Frontal cortex (tissue), 4 donors: ENCODE results near the gene LTF. TPM values are rescaled to one million over a fixed set of nuclear protein-coding genes. Genes with fewer than 3 reads are reported as not detected.
"Not testable (repeated sequence)": the region's sequence is repeated elsewhere in the genome, so short reads cannot be mapped to it uniquely, and the experiment has no call there.

Source experiments
- DNase-seq, 2 donors: peaks; one replicate each; pipeline ENCODE4 v3.0.0; 2012; ENCODE audit warnings: low spot score in 2 of 2
- FAIRE-seq: peaks from 2 replicates; lab custom pipeline; 2012; peaks lifted over from hg19 to GRCh38; lab: Jason Lieb, UNC
- total RNA-seq: library from RNA; depleted of rRNA; stranded (reverse); fragments of >200 nt; gene quantifications from one replicate; pipeline ENCODE4 v1.2.3, GENCODE V29; 2014
- donor health status: control.
- donor health status: control.
- donor health status: control.

Gene LTF
- total RNA-seq, 1 donor from 2014 or later, result 0.41 TPM

DNA sequence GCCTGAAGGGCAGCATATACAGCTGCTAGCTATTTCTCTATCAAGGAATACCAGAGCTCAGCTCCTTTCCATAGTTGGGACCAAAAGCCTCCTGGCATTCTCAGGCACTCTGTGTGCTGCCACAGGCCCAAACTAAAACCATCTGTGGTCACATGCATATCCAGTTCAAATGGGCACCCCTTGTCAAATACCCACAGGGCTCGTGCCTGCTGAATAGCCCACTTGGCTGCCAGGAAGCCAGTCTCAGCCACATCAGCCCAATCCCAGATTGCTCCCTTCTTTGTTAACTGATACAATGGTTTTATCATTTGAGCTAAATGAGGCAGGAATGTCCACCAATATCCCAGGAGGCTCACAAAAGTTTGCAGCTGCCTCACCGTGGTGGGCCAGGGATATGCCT is 43.8 kb downstream of the LTF start:
- no peak for FAIRE-seq

GRCh38 chr3:46419816-46420215 is 44.9 kb downstream of the LTF start:
- FAIRE-seq, result no peak
- DNase-seq, result no peak

More for the DNA sequence above, 43.8 kb downstream of the LTF start:
- no peak for DNase-seq

- DNase-seq (no peak), FAIRE-seq (no peak)
Observed at GRCh38 chr3:46417841-46418611, 46.7 kb downstream of the LTF start.

- FAIRE-seq (no peak), DNase-seq (no peak)
Observed at GRCh38 chr3:46416811-46417510, 47.7 kb downstream of the LTF start.

DNA sequence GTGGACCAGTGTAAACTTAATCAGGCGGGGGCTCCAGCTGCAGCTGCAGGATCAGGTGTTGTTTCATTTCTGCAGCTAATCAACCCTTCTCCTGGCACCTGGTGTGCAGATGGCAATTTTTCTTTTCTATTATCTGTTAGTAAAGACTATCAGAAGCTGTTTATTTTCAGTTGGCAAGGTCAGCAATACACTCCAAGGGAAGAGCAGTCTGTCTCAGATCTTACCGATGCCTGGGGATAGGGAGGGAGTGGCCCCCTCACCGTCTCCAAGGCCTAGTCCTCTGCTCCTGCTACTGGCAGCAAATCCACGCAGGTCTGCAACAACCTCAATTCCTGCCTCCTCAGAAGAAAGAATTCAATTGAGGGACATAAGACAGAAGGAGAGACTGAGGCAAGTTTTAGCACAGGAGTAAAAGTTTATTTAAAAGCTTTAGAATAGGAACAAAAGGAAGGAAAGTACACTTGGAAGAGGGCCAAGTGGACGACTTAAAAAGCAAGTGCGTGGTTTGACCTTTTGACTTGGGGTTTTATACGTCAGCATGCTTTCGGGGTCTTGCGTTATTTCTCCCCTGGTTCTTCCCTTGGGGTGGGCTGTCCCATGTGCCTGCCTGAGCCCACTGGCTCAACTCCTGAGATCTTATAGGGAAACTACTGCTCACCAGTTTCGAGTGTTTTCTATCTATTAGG is 48.4 kb downstream of the LTF start:
- DNase-seq (no peak), FAIRE-seq (no peak)

GRCh38 chr3:46414739-46415138 is 50.0 kb downstream of the LTF start:
- FAIRE-seq (no peak), DNase-seq (no peak)

DNA sequence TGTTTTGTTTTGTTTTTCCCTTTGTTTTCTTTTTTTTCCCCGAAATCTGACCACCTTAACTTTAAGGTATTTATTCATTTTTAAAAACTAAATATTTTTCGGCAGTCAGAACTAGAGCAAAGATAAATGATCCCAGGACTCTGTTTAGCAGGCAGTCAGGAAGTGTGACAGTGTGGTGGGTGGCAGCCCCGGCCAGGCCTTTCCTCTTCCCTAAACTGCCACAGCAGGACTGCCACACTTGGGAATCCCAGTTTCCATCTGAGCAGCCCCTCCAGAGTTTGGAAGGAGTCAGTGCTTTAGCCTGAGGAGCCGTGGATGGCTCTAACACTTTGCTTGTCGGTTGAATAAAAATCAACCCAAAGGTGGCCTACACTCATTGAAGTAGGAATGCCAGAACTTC is 50.8 kb downstream of the LTF start:
- FAIRE-seq (no peak), DNase-seq (no peak)

- DNase-seq (no peak), FAIRE-seq (no peak)
Observed at GRCh38 chr3:46412786-46413298, 51.9 kb downstream of the LTF start.

DNA sequence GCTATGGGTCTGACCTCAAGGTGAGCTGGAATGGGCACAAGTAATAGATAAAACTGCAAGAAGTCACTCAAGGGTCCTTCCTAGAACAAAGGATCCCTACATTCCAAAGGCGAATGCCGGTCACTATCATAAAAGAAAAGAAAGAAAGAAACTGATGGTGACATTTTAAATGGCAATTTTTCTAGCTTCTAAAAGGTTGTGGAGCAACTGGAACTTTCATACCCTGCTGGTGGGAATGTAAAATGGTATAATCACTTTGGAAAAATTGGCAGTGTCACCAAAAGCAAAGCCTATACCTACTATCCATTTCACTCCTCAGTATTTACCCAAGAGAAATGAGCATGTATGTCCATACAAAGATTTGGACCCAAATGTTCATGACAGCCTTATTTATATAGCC is 53.4 kb downstream of the LTF start:
- no peak for FAIRE-seq

GRCh38 chr3:46410669-46411068 is 54.0 kb downstream of the LTF start:
- DNase-seq (no peak), FAIRE-seq (no peak)

More for the DNA sequence above, 53.4 kb downstream of the LTF start:
- DNase-seq, result no peak

- FAIRE-seq, result no peak
Observed at GRCh38 chr3:46409739-46410489, 54.8 kb downstream of the LTF start.

DNA sequence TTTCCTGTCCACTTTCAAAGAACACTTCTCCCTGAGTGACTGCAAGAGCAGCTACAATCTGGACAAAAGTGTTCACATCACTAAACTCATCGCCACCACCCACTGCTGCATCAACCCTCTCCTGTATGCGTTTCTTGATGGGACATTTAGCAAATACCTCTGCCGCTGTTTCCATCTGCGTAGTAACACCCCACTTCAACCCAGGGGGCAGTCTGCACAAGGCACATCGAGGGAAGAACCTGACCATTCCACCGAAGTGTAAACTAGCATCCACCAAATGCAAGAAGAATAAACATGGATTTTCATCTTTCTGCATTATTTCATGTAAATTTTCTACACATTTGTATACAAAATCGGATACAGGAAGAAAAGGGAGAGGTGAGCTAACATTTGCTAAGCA is 55.9 kb downstream of the LTF start:
- no peak for FAIRE-seq

More at GRCh38 chr3:46409739-46410489, 54.8 kb downstream of the LTF start:
- no peak for DNase-seq

DNA sequence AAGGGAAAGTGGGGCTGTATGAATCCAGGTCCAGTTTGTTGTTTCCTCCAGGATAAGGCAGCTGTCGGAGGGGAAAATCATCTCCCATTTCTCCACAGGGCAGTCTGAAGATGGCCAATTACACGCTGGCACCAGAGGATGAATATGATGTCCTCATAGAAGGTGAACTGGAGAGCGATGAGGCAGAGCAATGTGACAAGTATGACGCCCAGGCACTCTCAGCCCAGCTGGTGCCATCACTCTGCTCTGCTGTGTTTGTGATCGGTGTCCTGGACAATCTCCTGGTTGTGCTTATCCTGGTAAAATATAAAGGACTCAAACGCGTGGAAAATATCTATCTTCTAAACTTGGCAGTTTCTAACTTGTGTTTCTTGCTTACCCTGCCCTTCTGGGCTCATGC is 56.7 kb downstream of the LTF start:
- FAIRE-seq (no peak), DNase-seq (no peak)

More for the DNA sequence above, 55.9 kb downstream of the LTF start:
- no peak for DNase-seq

DNA sequence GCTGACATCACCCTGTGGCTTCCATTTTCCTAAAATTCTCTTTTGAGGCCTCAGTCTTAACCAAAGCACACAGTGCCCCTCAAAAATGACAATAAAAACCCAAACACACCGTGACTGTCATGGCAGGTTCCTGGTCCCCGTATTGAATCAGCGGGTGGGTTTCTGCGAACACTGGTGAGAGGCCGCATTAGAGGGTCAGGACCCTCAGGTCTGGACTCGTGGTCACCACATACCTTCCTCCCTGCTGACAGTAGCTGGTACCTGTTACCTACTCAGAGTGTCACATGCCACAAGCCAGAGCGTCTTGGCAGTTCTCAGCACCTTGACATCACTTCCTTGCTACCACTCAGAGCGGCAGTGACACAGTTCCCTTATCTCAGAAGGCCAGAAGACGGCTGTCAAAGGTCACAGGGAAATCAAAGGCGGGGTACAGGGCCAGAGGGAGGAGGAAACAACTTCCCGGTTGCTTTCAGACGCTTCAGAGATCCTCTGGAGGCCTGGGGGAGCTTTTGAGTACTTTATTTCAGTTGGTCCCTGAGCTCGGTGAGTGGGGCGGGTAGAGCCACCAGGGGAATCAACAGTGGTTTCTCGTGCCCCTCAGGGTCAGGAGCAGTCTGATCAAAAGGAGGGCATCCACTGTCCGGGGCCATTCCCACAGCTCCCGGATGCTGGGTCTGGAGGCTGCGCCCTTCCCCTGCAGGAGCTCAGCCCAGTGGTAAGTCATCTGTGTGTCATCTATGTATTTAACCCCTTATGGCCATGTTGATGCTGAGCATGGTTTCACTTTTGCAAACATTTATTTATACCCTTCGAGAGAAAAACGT is 57.7 kb downstream of the LTF start, which contains the start of the genes CCR5AS and CCRL2:
Gene CCR5AS, minus strand, starts transcription at position 279 of the 824 bp plus-strand sequence.
Gene CCRL2, plus strand, starts transcription at position 472 of the 824 bp plus-strand sequence. CDS start 821 bp downstream, outside the sequence.
- no peak for FAIRE-seq
- no peak for DNase-seq

- FAIRE-seq, result no peak
Observed at GRCh38 chr3:46406443-46406787, 58.3 kb downstream of the LTF start.

GRCh38 chr3:46405301-46406019 is 59.2 kb downstream of the LTF start:
- DNase-seq (no peak), FAIRE-seq (no peak)

More at GRCh38 chr3:46406443-46406787, 58.3 kb downstream of the LTF start:
- DNase-seq, result no peak

DNA sequence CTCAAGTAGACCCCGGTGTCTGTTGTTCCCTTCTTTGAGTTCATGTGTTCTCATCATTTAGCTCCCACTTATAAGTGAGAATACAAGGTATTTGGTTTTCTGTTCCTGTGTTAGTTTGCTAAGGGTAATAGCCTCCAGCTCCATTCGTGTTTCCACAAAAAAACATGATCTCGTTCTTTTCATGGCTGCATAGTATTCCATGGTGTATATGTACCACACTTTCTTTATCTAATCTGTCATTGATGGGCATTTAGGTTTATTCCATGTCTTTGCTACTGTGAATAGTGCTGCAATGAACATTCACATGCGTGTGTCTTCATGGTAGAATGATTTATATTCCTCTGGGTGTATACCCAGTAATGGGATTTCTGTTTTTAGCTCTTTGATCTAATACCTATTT is 61.8 kb downstream of the LTF start:
- not testable (repeated sequence) for DNase-seq, FAIRE-seq

GRCh38 chr3:46401579-46401978 is 63.1 kb downstream of the LTF start:
- no peak for FAIRE-seq
- DNase-seq, result no peak
